ENCODE measurements around the gene NR2F6. TPM values are rescaled to one million over a fixed set of nuclear protein-coding genes. Genes with fewer than 3 reads are reported as not detected.

NR2F6 gene
- total RNA-seq, 1 donor from 2014 or later = 69.9 TPM

DNA sequence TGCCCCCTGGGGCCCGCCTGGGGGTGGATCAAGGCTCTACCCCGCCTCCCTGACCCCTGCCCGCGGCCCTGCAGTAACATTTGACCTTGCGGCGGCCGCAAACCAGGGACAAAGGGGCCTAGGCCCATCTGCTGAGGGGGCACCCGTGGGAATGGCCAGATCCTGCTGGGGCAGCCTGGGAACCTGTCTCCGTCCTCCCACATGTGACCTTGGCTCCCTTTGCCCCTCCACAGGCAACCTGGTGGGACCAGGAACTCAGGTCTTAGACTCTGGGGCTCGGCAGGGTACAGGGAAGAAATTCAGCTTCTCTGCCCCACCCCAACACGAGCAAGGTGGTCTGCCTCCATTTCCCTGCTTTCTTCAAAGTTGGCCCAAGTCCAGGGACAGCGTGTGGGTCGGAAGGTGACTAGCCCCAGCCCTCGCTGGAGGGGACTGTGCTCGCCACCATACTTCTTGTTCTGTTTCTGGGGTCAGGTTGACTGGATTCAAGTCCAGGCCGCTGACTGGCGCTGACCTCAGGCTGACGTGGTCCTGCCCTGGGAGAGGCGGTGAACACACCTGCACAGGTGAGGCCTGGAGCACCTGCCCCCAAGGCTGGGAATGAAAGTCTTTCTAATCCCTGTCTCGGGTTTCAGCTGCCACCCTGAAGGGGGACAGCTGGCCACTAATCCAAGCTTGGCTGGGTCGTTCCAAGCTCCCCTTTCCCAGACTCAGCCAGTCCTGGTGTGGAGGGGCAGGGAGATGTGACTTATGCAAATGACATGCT is 2.5 kb upstream of the NR2F6 start:
- DNase-seq (ENCODE audit: low spot score) = no peak
- Mint-ChIP-seq H3K9me3 (ENCODE audit: unreplicated experiment) (no peaks in the 10 kb centered on the region), H3K36me3 (ENCODE audit: low read depth, unreplicated experiment) (no peaks in the 10 kb centered on the region), H3K27ac (ENCODE audit: unreplicated experiment) (no peak overlapping the region), H3K4me3 (ENCODE audit: unreplicated experiment) (peak overlapping the region; percentile 73), H3K4me1 (ENCODE audit: unreplicated experiment) (peaks cover 18% of the 10 kb centered on the region), H3K27me3 (ENCODE audit: unreplicated experiment) (peaks cover 21% of the 10 kb centered on the region)
- TF ChIP-seq, protein P1, sequence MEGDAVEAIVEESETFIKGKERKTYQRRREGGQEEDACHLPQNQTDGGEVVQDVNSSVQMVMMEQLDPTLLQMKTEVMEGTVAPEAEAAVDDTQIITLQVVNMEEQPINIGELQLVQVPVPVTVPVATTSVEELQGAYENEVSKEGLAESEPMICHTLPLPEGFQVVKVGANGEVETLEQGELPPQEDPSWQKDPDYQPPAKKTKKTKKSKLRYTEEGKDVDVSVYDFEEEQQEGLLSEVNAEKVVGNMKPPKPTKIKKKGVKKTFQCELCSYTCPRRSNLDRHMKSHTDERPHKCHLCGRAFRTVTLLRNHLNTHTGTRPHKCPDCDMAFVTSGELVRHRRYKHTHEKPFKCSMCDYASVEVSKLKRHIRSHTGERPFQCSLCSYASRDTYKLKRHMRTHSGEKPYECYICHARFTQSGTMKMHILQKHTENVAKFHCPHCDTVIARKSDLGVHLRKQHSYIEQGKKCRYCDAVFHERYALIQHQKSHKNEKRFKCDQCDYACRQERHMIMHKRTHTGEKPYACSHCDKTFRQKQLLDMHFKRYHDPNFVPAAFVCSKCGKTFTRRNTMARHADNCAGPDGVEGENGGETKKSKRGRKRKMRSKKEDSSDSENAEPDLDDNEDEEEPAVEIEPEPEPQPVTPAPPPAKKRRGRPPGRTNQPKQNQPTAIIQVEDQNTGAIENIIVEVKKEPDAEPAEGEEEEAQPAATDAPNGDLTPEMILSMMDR (IDR thresholded peaks at IDR 0.05; ENCODE audit: unreplicated experiment) = no peak

GRCh38 chr19:17246681-17247425 is 1.1 kb upstream of the NR2F6 start:
- Mint-ChIP-seq H3K9me3 (ENCODE audit: unreplicated experiment) (no peaks in the 10 kb centered on the region), H3K27me3 (ENCODE audit: unreplicated experiment) (peaks cover 24% of the 10 kb centered on the region), H3K4me3 (ENCODE audit: unreplicated experiment) (peak overlapping the region; percentile 89), H3K36me3 (ENCODE audit: low read depth, unreplicated experiment) (no peaks in the 10 kb centered on the region), H3K4me1 (ENCODE audit: unreplicated experiment) (peaks cover 23% of the 10 kb centered on the region), H3K27ac (ENCODE audit: unreplicated experiment) (peak overlapping the region; percentile 64)
- TF ChIP-seq, protein P1 (IDR thresholded peaks at IDR 0.05; ENCODE audit: unreplicated experiment) = no peak
- no peak for DNase-seq (ENCODE audit: low spot score)

DNA sequence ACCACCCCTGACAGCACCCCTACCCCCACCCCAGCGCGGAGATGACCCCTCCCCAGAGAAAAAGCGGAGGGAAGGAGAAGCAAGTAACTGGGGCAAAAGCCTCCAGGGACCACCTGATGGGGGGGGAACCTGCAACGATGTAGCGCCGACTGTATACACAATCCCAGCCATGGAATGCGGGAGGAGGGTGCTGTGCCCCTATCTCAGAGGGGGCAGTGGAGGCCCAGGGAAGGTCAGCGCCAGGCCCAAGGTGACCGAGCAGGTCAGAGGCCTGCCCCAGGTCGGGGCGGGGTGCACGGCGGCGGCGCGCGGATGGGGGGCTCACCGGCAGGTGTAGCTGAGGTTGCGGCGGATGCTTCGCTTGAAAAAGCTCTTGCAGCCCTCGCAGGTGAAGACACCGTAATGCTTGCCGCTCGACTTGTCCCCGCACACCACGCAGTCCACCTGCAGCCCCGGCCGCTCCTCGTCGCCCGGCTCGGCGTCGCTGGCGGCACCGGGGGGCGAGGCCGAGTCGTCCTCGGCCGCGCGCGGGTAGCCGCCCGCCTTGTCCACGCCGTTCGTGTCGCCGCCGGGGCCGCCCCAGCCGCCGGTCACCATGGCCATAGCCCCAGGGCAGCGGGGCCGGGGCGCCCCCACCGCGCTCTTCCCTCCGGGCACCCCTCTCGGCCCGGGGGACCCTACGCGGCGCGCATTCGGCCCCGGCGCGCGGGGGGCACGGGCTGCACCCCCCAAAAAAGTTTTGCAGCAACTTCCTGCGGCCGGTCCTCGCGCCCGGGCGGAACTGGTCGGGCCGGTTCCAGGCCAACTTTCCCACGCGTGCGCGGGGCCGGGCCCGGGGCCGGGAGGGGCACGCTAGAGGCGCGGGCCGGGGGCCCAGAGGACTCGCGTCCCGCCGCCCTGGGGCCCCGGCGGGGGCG is 843 bp downstream of the NR2F6 start:
- Mint-ChIP-seq H3K9me3 (ENCODE audit: unreplicated experiment) (no peaks in the 10 kb centered on the region), H3K27me3 (ENCODE audit: unreplicated experiment) (peaks cover 27% of the 10 kb centered on the region), H3K27ac (ENCODE audit: unreplicated experiment) (peak overlapping the region; percentile 48), H3K4me1 (ENCODE audit: unreplicated experiment) (peaks cover 23% of the 10 kb centered on the region), H3K4me3 (ENCODE audit: unreplicated experiment) (peak overlapping the region; percentile 97), H3K36me3 (ENCODE audit: low read depth, unreplicated experiment) (peaks cover 8% of the 10 kb centered on the region)
- DNase-seq (ENCODE audit: low spot score) = no peak
- TF ChIP-seq, protein P1 (IDR thresholded peaks at IDR 0.05; ENCODE audit: unreplicated experiment) = no peak

- peaks cover 27% of the 10 kb centered on the region for H3K27me3 Mint-ChIP-seq (ENCODE audit: unreplicated experiment)
- TF ChIP-seq, protein P1 (IDR thresholded peaks at IDR 0.05; ENCODE audit: unreplicated experiment) = no peak
- DNase-seq (ENCODE audit: low spot score) = peak; percentile 42
- H3K4me3 Mint-ChIP-seq (ENCODE audit: unreplicated experiment) = peak overlapping the region; percentile 97
- no peaks in the 10 kb centered on the region for H3K9me3 Mint-ChIP-seq (ENCODE audit: unreplicated experiment)
- peaks cover 23% of the 10 kb centered on the region for H3K4me1 Mint-ChIP-seq (ENCODE audit: unreplicated experiment)
- H3K27ac Mint-ChIP-seq (ENCODE audit: unreplicated experiment) = peak overlapping the region; percentile 48
- peaks cover 8% of the 10 kb centered on the region for H3K36me3 Mint-ChIP-seq (ENCODE audit: low read depth, unreplicated experiment)
These were observed 1.7 kb downstream of the NR2F6 start for GRCh38 chr19:17243830-17244617.

All from endothelial cell (in vitro differentiated cells).